ACHN (cell line): ENCODE data around the gene ADAMTSL5.

Experiments used
- DNase-seq: peaks from one replicate; pipeline ENCODE4 v3.0.0-alpha.2; 2015
- in situ Hi-C: cut with HindIII; loops from 2 replicates; pipeline ENCODE4 v1.10.0; 2017; ENCODE audit warnings: low sequenced_read_pairs, low pct_ligation_motif_present, low pct_unique_long_range_greater_than_20kb

ADAMTSL5 gene

GRCh38 chr19:1459479-1459878, 53.3 kb downstream of the ADAMTSL5 start:
- no peak for DNase-seq
- in situ Hi-C loops = no loop called here

GRCh38 chr19:1457892-1458291, 54.9 kb downstream of the ADAMTSL5 start:
- no peak for DNase-seq
- in situ Hi-C loops = no loop called here

- in situ Hi-C loops = no loop called here
- DNase-seq = no peak
These were observed 55.6 kb downstream of the ADAMTSL5 start for GRCh38 chr19:1457031-1457739.

- no peak for DNase-seq
- in situ Hi-C loops = no loop called here
These were observed 56.5 kb downstream of the ADAMTSL5 start for GRCh38 chr19:1456121-1456900.

GRCh38 chr19:1455336-1456120, 57.3 kb downstream of the ADAMTSL5 start:
- peak; percentile 38 for DNase-seq
- in situ Hi-C loops = no loop called here
